ENCODE measurements around the gene IBSP.

DNA sequence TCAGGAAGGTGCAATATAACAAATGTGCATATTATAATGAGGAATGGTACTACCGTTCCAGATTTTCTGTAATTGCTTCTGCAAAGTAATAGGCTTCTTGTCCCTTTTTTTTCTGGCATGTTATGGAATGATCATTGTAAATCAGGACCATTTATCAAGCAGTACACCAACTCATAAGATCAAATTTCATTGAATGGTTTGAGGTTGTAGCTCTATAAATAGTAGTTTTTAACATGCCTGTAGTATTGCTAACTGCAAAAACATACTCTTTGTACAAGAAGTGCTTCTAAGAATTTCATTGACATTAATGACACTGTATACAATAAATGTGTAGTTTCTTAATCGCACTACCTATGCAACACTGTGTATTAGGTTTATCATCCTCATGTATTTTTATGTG, 12.6 kb downstream of the IBSP start:
- TF ChIP-seq, protein P1, sequence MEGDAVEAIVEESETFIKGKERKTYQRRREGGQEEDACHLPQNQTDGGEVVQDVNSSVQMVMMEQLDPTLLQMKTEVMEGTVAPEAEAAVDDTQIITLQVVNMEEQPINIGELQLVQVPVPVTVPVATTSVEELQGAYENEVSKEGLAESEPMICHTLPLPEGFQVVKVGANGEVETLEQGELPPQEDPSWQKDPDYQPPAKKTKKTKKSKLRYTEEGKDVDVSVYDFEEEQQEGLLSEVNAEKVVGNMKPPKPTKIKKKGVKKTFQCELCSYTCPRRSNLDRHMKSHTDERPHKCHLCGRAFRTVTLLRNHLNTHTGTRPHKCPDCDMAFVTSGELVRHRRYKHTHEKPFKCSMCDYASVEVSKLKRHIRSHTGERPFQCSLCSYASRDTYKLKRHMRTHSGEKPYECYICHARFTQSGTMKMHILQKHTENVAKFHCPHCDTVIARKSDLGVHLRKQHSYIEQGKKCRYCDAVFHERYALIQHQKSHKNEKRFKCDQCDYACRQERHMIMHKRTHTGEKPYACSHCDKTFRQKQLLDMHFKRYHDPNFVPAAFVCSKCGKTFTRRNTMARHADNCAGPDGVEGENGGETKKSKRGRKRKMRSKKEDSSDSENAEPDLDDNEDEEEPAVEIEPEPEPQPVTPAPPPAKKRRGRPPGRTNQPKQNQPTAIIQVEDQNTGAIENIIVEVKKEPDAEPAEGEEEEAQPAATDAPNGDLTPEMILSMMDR (conservative IDR thresholded peaks at IDR 0.05 in 1 of 2, IDR thresholded peaks at IDR 0.05 in 1 of 2; ENCODE audit: extremely low read depth in 1 of 2, insufficient read depth in 1 of 2, low read depth in 1 of 2, low read length in 2 of 2), result no peak
- no peak for TF ChIP-seq EZH2 (IDR thresholded peaks at IDR 0.05; ENCODE audit: borderline replicate concordance, low read length)

All from mammary epithelial cell (primary cell).